Thoracic aorta (tissue), 2 donors: Measurements from ENCODE around the gene XPR1. TPM values are rescaled to one million over a fixed set of nuclear protein-coding genes. Genes with fewer than 3 reads are reported as not detected.

Experiments used
- ATAC-seq: fragments of 150-250 bp; one replicate; pipeline ENCODE4 v1.8.0; 2017; ENCODE audit warnings: low read depth; ENCODE audit not compliant: insufficient number of reproducible peaks, low FRiP score
- DNase-seq: peaks from one replicate; pipeline ENCODE4 v3.0.0-alpha.2; 2020; ENCODE audit warnings: low spot score
- H3K27ac ChIP-seq, 2 donors: fragments of 200-600 bp; sonication (generic); 1 replicate in 1 of 2; 2 replicates in 1 of 2; pipeline ENCODE4 v1.5.1; 2016; ENCODE audit warnings: mild to moderate bottlenecking in 2 of 2, moderate library complexity in 2 of 2
- H3K27me3 ChIP-seq: fragments of 200-600 bp; sonication (generic); replicated peaks from 2 replicates; pipeline ENCODE4 v1.6.0; 2016; ENCODE audit warnings: mild to moderate bottlenecking; ENCODE audit not compliant: insufficient read depth
- H3K36me3 ChIP-seq: fragments of 200-600 bp; sonication (generic); one replicate; pipeline ENCODE4 v1.5.1; 2016
- H3K4me1 ChIP-seq, 2 donors: fragments of 200-600 bp; sonication (generic); 1 replicate in 1 of 2; 2 replicates in 1 of 2; pipeline versions ENCODE4 v1.5.1 to v1.6.0; 2016; ENCODE audit warnings: low read depth in 2 of 2, mild to moderate bottlenecking in 1 of 2; ENCODE audit not compliant: control insufficient read depth in 1 of 2
- H3K4me3 ChIP-seq: fragments of 200-600 bp; sonication (generic); 2 replicates; pipeline ENCODE4 v1.5.1; 2016; ENCODE audit warnings: mild to moderate bottlenecking
- H3K9me3 ChIP-seq: fragments of 200-600 bp; sonication (generic); 2 replicates; pipeline ENCODE4 v1.5.1; 2016
- CTCF ChIP-seq: fragments of 200-600 bp; sonication (generic); IDR thresholded peaks from one replicate; pipeline ENCODE4 v1.5.1; 2019; ENCODE audit warnings: antibody characterized with exemption
- total RNA-seq, 2 donors: library from RNA; depleted of rRNA; stranded (reverse); fragments of >200 nt; gene quantifications; one replicate each; pipeline versions ENCODE4 v1.1.0 to v1.2.3, GENCODE V29; 2016

Gene XPR1
- total RNA-seq, 2 donors from 2014 or later: 29.1 to 42.8 TPM

- H3K4me1 ChIP-seq: peaks cover 0 to 8% of the 10 kb centered on the region in 2 donors
- ATAC-seq (no peak), DNase-seq (no peak)
- H3K27ac ChIP-seq: no peak overlapping the region
- no peaks in the 10 kb centered on the region for H3K9me3 ChIP-seq
- H3K36me3 ChIP-seq: peaks cover 4% of the 10 kb centered on the region
- H3K27me3 ChIP-seq: no peaks in the 10 kb centered on the region
- H3K4me3 ChIP-seq: no peak overlapping the region
- TF ChIP-seq CTCF: no peak
Observed at GRCh38 chr1:180860535-180860934, 228.7 kb downstream of the XPR1 start.

- ATAC-seq (no peak), DNase-seq (no peak)
- Histone ChIP-seq H3K9me3 (no peaks in the 10 kb centered on the region), H3K36me3 (peaks cover 4% of the 10 kb centered on the region), H3K4me3 (no peak overlapping the region), H3K4me1 (peaks cover 0 to 8% of the 10 kb centered on the region in 2 donors), H3K27ac (no peak overlapping the region), H3K27me3 (no peaks in the 10 kb centered on the region)
- TF ChIP-seq CTCF: no peak
Observed at GRCh38 chr1:180862305-180862704, 230.5 kb downstream of the XPR1 start.

- DNase-seq (no peak), ATAC-seq (peak; percentile 73)
- no peak overlapping the region for H3K27ac ChIP-seq
- H3K4me1 ChIP-seq: peaks cover 0 to 8% of the 10 kb centered on the region in 2 donors
- H3K9me3 ChIP-seq: no peaks in the 10 kb centered on the region
- TF ChIP-seq CTCF: peak; percentile 70
- no peaks in the 10 kb centered on the region for H3K27me3 ChIP-seq
- H3K4me3 ChIP-seq: no peak overlapping the region
- peaks cover 4% of the 10 kb centered on the region for H3K36me3 ChIP-seq
Observed at GRCh38 chr1:180863158-180863775, 231.4 kb downstream of the XPR1 start.

DNA sequence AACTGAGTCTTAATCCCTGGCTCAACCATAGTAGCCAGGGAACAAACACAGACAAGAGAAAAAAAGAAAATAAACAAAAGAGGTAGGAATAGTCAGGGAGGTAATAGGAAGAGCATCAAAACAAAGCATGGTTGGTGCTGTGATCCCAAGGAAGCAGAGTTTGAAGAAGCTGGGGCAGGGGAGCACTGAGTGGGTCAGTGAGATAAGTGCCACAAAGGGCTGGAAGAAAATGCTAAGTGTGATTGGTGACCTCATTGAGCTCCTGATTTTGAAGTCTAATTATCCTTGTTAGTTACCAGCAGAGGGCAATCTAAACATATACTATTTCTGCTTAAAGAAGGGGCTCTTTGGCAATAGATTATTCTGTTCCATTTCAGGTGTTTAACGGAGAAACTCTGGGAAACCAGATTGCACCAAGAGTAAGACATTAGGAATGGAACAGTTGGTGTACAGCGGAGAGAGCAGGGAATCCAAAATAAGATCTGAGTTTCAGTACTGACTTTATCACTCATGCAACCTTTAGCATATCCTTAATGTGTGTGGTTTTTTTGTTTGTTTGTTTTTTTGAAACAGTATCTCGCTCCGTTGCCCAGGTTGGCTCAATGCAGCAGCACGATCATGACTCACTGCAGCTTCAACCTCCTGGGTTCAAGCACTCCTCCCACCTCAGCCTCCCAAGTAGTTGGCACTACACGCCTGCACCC is 250.1 kb downstream of the XPR1 start:
- Histone ChIP-seq H3K27me3 (no peaks in the 10 kb centered on the region), H3K9me3 (no peaks in the 10 kb centered on the region), H3K36me3 (peaks cover 3% of the 10 kb centered on the region), H3K4me1 (no peaks in the 10 kb centered on the region), H3K4me3 (no peak overlapping the region), H3K27ac (no peak overlapping the region)
- TF ChIP-seq CTCF: no peak
- ATAC-seq (no peak), DNase-seq (no peak)

DNA sequence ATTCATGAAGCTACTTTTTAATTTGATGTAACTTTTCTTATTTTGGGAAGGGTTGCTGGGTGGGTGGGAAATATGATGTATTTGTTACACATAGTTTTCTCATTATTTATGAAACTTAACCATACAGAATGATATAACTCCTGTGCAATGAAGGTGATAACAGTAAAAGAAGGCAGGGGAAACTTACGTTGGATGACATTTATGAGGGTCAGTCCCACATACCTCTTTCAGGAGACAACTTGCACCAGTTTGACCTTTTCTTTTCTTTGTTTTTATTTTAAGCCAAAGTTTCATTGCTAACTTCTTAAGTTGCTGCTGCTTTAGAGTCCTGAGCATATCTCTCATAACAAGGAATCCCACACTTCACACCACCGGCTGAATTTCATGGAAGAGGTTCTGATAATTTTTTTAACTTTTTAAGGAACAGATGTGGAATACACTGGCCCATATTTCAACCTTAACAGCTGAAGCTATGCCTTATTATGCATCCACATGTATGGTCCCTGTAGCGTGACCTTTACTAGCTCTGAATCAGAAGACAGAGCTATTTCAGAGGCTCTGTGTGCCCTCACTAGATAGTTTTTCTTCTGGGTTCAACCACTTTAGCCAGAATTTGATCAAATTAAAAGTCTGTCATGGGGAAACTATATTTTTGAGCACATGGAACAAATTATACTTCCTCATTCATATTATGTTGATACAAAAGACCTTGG is 252.9 kb downstream of the XPR1 start:
- no peaks in the 10 kb centered on the region for H3K9me3 ChIP-seq
- no peak for TF ChIP-seq CTCF
- no peak overlapping the region for H3K27ac ChIP-seq
- ATAC-seq: no peak
- H3K27me3 ChIP-seq: no peaks in the 10 kb centered on the region
- H3K4me3 ChIP-seq: no peak overlapping the region
- no peak for DNase-seq
- no peaks in the 10 kb centered on the region for H3K4me1 ChIP-seq
- peaks cover 3% of the 10 kb centered on the region for H3K36me3 ChIP-seq
